Mucosa of descending colon (tissue), 3 donors: ENCODE measurements around the gene MTG1. TPM values are rescaled to one million over a fixed set of nuclear protein-coding genes. Genes with fewer than 3 reads are reported as not detected.

Experiments
- ATAC-seq: fragments of 200-7000 bp; cut with Tn5 transposase; one replicate; pipeline ENCODE4 v1.9.1; 2020; ENCODE audit warnings: mild to moderate bottlenecking, moderate library complexity
- DNase-seq, 3 donors: peaks; one replicate each; pipeline ENCODE4 v3.0.0-alpha.2; 2020
- H3K36me3 ChIP-seq: fragments of 200-600 bp; one replicate; pipeline ENCODE4 v1.8.0; 2021; ENCODE audit warnings: low read depth, mild to moderate bottlenecking
- H3K4me1 ChIP-seq: fragments of 200-600 bp; one replicate; pipeline ENCODE4 v1.8.0; 2021; ENCODE audit warnings: low read depth, mild to moderate bottlenecking
- H3K4me3 ChIP-seq: fragments of 200-600 bp; one replicate; pipeline ENCODE4 v1.8.0; 2021; ENCODE audit warnings: mild to moderate bottlenecking
- H3K9me3 ChIP-seq: fragments of 200-600 bp; one replicate; pipeline ENCODE4 v1.8.0; 2021; ENCODE audit warnings: mild to moderate bottlenecking
- intact Hi-C, 2 donors: fragments of 100-400 bp; cut with DNase I in 1 of 2; cut with micrococcal nuclease in 1 of 2; formaldehyde crosslinking; loops; one replicate each; pipeline versions ENCODE4 v1.11.0 to v1.11.1; 2022; cut with DNase I, micrococcal nuclease
- total RNA-seq, 3 donors: library from RNA; stranded (reverse); fragmentation: NEBNext Ultra II Directional in 2 of 3; extraction: Animal tissue kit (Norgen Biotek cat#: 25700) in 2 of 3; gene quantifications; one replicate each; pipeline versions ENCODE4 v1.2.1 to v1.2.4, GENCODE V29; 2021 to 2023
- TF ChIP-seq, protein P1 (sequence below): fragments of 200-600 bp; IDR thresholded peaks from one replicate; pipeline ENCODE4 v1.8.0; 2022; ENCODE audit warnings: antibody characterized with exemption, mild to moderate bottlenecking
- donor health status: DM: no; HTN: no; CAD: no; lungs with moderate emphysema.
- donor health status: DM: no; HTN: no; CAD: no.
- donor health status: DM: no; HTN: yes; CAD: no.

Gene MTG1
- total RNA-seq, 3 donors from 2014 or later, result 43.6 to 52.7 (median 45.6) TPM

DNA sequence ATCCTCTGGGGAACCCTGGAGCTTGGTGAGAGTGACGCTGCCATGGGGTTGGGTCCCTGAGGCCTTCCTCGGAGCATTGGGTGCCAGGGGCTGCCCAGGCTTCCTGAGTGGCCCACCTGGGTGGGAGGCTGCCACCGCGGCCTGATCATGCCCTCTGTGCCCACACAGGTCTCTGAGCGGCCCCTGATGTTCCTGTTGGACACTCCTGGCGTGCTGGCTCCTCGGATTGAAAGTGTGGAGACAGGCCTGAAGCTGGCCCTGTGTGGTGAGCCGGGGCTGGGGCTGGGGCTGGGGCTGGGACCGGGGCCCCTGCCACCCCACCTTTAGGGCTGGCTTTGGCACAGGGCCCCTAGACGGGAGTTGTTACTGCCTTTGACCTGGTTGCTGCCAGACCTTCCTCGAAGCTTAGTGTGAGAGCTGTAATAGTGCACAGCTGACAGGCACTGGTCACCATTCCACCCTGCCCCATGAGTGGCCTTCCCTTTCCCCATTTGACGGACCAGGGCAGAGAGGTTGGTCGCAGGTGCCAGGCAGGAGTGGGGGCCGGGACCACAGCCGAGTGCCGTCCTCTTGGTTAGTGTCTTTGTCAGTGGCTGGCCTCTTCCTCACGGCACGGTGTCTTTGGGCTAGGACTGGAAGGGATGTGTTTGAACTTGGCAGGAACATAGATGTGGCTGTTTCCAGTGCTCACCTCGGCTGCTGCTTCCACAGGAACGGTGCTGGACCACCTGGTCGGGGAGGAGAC is 8.2 kb downstream of the MTG1 start:
- DNase-seq (peak in 1 of 3 donors; percentile 43), ATAC-seq (peak; percentile 8)
- H3K9me3 ChIP-seq, result no peaks in the 10 kb centered on the region
- TF ChIP-seq, protein P1, sequence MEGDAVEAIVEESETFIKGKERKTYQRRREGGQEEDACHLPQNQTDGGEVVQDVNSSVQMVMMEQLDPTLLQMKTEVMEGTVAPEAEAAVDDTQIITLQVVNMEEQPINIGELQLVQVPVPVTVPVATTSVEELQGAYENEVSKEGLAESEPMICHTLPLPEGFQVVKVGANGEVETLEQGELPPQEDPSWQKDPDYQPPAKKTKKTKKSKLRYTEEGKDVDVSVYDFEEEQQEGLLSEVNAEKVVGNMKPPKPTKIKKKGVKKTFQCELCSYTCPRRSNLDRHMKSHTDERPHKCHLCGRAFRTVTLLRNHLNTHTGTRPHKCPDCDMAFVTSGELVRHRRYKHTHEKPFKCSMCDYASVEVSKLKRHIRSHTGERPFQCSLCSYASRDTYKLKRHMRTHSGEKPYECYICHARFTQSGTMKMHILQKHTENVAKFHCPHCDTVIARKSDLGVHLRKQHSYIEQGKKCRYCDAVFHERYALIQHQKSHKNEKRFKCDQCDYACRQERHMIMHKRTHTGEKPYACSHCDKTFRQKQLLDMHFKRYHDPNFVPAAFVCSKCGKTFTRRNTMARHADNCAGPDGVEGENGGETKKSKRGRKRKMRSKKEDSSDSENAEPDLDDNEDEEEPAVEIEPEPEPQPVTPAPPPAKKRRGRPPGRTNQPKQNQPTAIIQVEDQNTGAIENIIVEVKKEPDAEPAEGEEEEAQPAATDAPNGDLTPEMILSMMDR, result no peak
- H3K36me3 ChIP-seq, result peaks cover 8% of the 10 kb centered on the region
- no peaks in the 10 kb centered on the region for H3K4me1 ChIP-seq
- no peak overlapping the region for H3K4me3 ChIP-seq
- intact Hi-C loops, result no loop called here

DNA sequence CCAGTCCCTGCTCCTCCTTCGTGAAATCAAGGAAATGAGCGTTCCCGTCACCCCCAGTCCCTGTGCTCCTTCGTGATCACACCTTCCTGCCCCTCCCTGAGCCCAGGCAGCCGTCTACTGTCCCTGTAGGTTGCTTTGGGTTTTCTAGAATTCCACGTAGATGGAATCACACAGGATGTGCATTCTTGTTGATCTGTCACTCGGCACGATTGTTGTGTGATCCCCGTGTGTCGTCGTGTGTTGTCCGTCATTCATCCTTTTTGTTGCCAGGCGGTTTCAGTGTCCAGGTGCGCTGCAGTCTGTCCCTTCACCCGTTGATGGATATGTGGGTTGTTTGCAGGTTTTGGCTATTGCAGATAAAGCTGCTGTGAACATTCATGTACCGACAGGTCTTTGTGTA is 9.4 kb downstream of the MTG1 start:
- no peaks in the 10 kb centered on the region for H3K4me1 ChIP-seq
- no peak overlapping the region for H3K4me3 ChIP-seq
- intact Hi-C loops, result no loop called here
- TF ChIP-seq, protein P1, result no peak
- DNase-seq (no peak), ATAC-seq (no peak)
- H3K9me3 ChIP-seq, result no peaks in the 10 kb centered on the region
- peaks cover 8% of the 10 kb centered on the region for H3K36me3 ChIP-seq

DNA sequence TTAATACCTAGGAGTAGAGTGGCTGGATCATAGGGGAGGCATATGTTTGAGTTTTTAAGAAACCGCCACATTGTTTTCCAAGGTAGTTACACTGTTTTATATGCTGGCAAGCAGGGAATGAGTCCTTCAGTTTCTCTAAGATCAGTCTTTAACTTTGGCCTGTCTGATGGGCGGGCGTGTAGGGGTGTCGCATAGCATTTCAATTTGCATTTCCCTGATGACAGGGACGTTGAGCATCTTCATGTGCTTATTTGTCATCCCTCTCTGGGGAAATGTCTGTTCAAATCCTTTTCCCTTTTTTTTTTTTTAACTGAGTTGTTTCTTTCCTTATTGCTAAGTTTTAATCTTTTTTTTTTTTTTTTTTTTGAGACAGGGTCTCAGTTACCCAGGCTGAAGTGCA is 9.8 kb downstream of the MTG1 start:
- no peak overlapping the region for H3K4me3 ChIP-seq
- DNase-seq (no peak), ATAC-seq (no peak)
- intact Hi-C loops, result no loop called here
- peaks cover 8% of the 10 kb centered on the region for H3K36me3 ChIP-seq
- H3K4me1 ChIP-seq, result no peaks in the 10 kb centered on the region
- TF ChIP-seq, protein P1, result no peak
- H3K9me3 ChIP-seq, result no peaks in the 10 kb centered on the region

DNA sequence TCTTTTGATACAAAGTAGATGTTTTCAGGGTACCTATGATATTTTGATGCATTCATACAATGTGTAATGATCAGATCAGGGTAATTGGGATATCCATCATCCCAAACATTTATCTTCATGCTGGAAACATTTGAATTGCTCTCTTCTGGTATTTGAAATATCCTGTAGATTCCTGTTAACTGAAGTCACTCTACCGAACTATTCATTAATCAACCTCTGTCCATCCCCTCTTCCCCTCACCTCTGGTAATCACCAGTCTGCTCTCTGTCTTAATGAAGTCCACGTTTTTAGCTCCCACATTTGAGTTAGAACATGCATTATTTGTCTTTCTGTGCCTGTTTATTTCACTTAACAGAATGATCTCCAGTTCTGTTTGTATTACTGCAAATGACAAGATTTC is 11.3 kb downstream of the MTG1 start:
- intact Hi-C loops, result no loop called here
- TF ChIP-seq, protein P1, result no peak
- Histone ChIP-seq H3K4me1 (no peaks in the 10 kb centered on the region), H3K36me3 (no peaks in the 10 kb centered on the region), H3K4me3 (no peak overlapping the region), H3K9me3 (no peaks in the 10 kb centered on the region)
- ATAC-seq (no peak), DNase-seq (no peak)

DNA sequence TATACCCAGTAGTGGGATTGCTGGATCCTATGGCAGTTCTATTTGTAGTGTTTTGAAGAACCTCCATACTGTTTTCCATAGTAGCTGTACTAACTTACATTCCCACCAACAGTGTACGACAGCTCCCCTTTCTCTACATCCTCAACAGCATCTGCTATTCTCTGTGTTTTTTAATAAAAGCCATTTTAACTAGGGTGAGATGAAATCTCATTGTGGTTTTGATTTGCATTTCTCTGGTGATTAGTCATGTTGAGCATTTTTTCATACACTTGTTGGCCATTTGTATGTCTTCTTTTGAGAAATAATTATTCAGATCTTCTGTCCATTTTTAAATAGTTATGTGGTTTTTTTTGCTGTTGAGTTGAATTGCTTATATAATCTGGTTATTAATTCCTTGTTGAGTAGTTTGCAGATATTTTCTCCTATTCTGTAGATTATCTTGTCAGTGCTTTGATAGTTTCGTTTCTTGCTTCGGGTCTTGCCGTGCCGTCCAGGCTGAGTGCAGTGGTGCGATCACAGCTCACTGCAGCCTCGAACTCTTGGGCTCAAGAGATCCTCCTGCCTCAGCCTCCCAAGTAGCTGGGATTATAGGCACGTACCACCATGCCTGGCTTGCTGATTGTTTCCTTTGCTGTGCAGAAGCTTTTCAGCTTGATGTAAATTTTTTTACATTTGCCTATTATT is 12.0 kb downstream of the MTG1 start:
- Histone ChIP-seq H3K9me3 (peaks cover 3% of the 10 kb centered on the region), H3K4me3 (no peak overlapping the region), H3K36me3 (no peaks in the 10 kb centered on the region), H3K4me1 (no peaks in the 10 kb centered on the region)
- TF ChIP-seq, protein P1, result no peak
- DNase-seq, result no peak
- ATAC-seq, result no peak
- intact Hi-C loops, result no loop called here
